ENCODE data around the gene DDX10. TPM values are rescaled to one million over a fixed set of nuclear protein-coding genes. Genes with fewer than 3 reads are reported as not detected.

Gene DDX10
- polyA plus RNA-seq, 1 donor (not counting 4 experiments of a cell fraction or from before 2014, with no cell fraction given): 32.3 TPM

DNA sequence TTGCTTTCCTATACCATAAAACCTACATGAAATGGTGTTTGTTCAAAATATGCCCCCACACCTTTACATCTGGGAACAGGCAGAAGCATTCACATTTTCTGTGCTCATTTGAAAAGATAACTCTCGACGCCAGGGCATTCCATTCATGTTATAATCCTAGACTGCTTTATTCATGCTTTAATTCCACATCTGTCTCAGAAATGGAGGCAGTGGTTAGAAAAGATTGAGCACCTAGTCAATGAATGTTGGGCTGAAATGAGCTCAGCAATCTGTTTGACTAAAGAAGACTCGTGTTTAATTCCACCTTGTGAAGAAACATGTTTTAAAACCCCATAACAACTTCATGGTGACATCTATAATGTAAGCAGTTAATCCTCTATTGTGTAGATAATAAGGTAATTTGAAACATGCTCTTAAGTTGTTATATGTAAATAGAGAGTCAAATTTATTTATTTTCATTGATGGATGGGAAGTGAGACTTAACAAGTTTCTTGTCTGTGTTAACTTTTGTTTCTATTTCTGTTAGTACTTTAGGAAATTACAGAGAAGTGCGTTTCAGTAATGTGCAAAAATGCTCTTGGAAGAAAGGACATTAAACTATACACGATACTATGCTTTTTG is 217.5 kb downstream of the DDX10 start:
- Histone ChIP-seq H3K27ac (ENCODE audit: control insufficient read depth, insufficient read depth, low read length) (no peak overlapping the region), H3K36me3 (ENCODE audit: control insufficient read depth in 2 of 2, extremely low read depth in 1 of 2, insufficient read depth in 2 of 2, low read length in 2 of 2) (no peaks in the 10 kb centered on the region), H3K9me1 (ENCODE audit: control insufficient read depth, extremely low read depth, insufficient read depth, low read length) (no peaks in the 10 kb centered on the region), H3K4me3 (ENCODE audit: control insufficient read depth in 2 of 3, extremely low read depth in 1 of 3, insufficient read depth in 2 of 3, low read depth in 1 of 3, low read length in 3 of 3) (no peak overlapping the region), H3K4me2 (ENCODE audit: control insufficient read depth, extremely low read depth, insufficient read depth, low read depth, low read length) (no peak overlapping the region), H3K9me3 (ENCODE audit: control insufficient read depth, low read depth, low read length) (no peaks in the 10 kb centered on the region), H2AFZ (ENCODE audit: control insufficient read depth, low read length) (no peak overlapping the region), H3K27me3 (ENCODE audit: control insufficient read depth, extremely low read depth, insufficient read depth, low read length) (no peaks in the 10 kb centered on the region), H3K4me1 (ENCODE audit: control insufficient read depth, extremely low read depth, insufficient read depth, low read length) (no peaks in the 10 kb centered on the region), H4K20me1 (ENCODE audit: control insufficient read depth, extremely low read depth, insufficient read depth, low read length) (no peaks in the 10 kb centered on the region), H3K79me2 (ENCODE audit: control insufficient read depth, insufficient read depth, low read length) (no peaks in the 10 kb centered on the region), H3K9ac (ENCODE audit: control insufficient read depth, extremely low read depth, insufficient read depth, low read length) (no peak overlapping the region)
- no peak for TF ChIP-seq EZH2 (IDR thresholded peaks at IDR 0.05; ENCODE audit: low read length)
- no peak for TF ChIP-seq CTCF (optimal IDR thresholded peaks at IDR 0.05 in 1 of 3, IDR thresholded peaks at IDR 0.05 in 1 of 3, conservative IDR thresholded peaks at IDR 0.05 in 1 of 3; ENCODE audit: extremely low read depth in 1 of 3, insufficient read depth in 2 of 3, low read length in 3 of 3)
- no peak for FAIRE-seq
- no peak for DNase-seq (ENCODE audit: low read depth, low spot score)
- dilution Hi-C loops (cut with MboI; ENCODE audit: extremely low pct_ligation_motif_present, low sequenced_read_pairs): no loop called here

- Histone ChIP-seq H3K4me2 (ENCODE audit: control insufficient read depth, extremely low read depth, insufficient read depth, low read depth, low read length) (no peak overlapping the region), H3K4me1 (ENCODE audit: control insufficient read depth, extremely low read depth, insufficient read depth, low read length) (no peaks in the 10 kb centered on the region), H3K9ac (ENCODE audit: control insufficient read depth, extremely low read depth, insufficient read depth, low read length) (no peak overlapping the region), H3K27ac (ENCODE audit: control insufficient read depth, insufficient read depth, low read length) (no peak overlapping the region), H3K27me3 (ENCODE audit: control insufficient read depth, extremely low read depth, insufficient read depth, low read length) (no peaks in the 10 kb centered on the region), H3K9me1 (ENCODE audit: control insufficient read depth, extremely low read depth, insufficient read depth, low read length) (no peaks in the 10 kb centered on the region), H3K4me3 (ENCODE audit: control insufficient read depth in 2 of 3, extremely low read depth in 1 of 3, insufficient read depth in 2 of 3, low read depth in 1 of 3, low read length in 3 of 3) (no peak overlapping the region), H2AFZ (ENCODE audit: control insufficient read depth, low read length) (no peak overlapping the region), H4K20me1 (ENCODE audit: control insufficient read depth, extremely low read depth, insufficient read depth, low read length) (no peaks in the 10 kb centered on the region), H3K36me3 (ENCODE audit: control insufficient read depth in 2 of 2, extremely low read depth in 1 of 2, insufficient read depth in 2 of 2, low read length in 2 of 2) (no peaks in the 10 kb centered on the region), H3K9me3 (ENCODE audit: control insufficient read depth, low read depth, low read length) (no peaks in the 10 kb centered on the region), H3K79me2 (ENCODE audit: control insufficient read depth, insufficient read depth, low read length) (no peaks in the 10 kb centered on the region)
- TF ChIP-seq CTCF (optimal IDR thresholded peaks at IDR 0.05 in 1 of 3, IDR thresholded peaks at IDR 0.05 in 1 of 3, conservative IDR thresholded peaks at IDR 0.05 in 1 of 3; ENCODE audit: extremely low read depth in 1 of 3, insufficient read depth in 2 of 3, low read length in 3 of 3): no peak
- TF ChIP-seq EZH2 (IDR thresholded peaks at IDR 0.05; ENCODE audit: low read length): no peak
- FAIRE-seq (no peak), DNase-seq (ENCODE audit: low read depth, low spot score) (no peak)
- dilution Hi-C loops (cut with MboI; ENCODE audit: extremely low pct_ligation_motif_present, low sequenced_read_pairs): no loop called here
Observed at GRCh38 chr11:108886005-108886659, 221.3 kb downstream of the DDX10 start.
